ENCODE measurements around the gene ARFGAP3. TPM values are rescaled to one million over a fixed set of nuclear protein-coding genes. Genes with fewer than 3 reads are reported as not detected.
A peak's percentile ranks its signal among the peaks of the same experiment; 100 is the strongest.

The ARFGAP3 gene
- polyA plus RNA-seq, 2 of the 4 experiments (the other 2 are of a cell fraction): 19.1 to 39.0 TPM

- DNase-seq (ENCODE audit: low read depth in 1 of 2, low spot score in 1 of 2): no peak
- no peak overlapping the region for H3K4me2 ChIP-seq
- no peak for TF ChIP-seq MAFK (IDR thresholded peaks at IDR 0.05; ENCODE audit: partially characterized antibody)
- TF ChIP-seq HOXB5 (CRISPR knock-in tag; IDR thresholded peaks at IDR 0.05): no peak
- no peak for TF ChIP-seq NPAS2 (CRISPR knock-in tag; IDR thresholded peaks at IDR 0.05; ENCODE audit: borderline replicate concordance)
- H3K9me3 ChIP-seq: no peaks in the 10 kb centered on the region
- no peaks in the 10 kb centered on the region for H3K4me1 ChIP-seq
- H3K4me3 ChIP-seq: no peak overlapping the region
- no peak overlapping the region for H3K27ac ChIP-seq
- peak in 1 of 2 experiments; percentile 19; a peak in 1 of 6 replicates for ATAC-seq
- ChIA-PET CTCF (interaction anchor here (1.0 to 1.6 kb wide), 7 partner anchors 9 to 131 kb away, joined by 3 to 5 read pairs (median 3); no protein-coding TSS in a partner anchor), POLR2A (interaction anchor here (1.0 kb wide), 1 partner anchor 12 kb away, joined by 3 read pairs; no protein-coding TSS in a partner anchor)
- no peak for FAIRE-seq
- WGBS (ENCODE audit: missing lambda C conversion rate): 90% methylated on average over 14 of the region's 15 CpGs
These were observed 45.9 kb upstream of the ARFGAP3 start for GRCh38 chr22:42902875-42903510.

DNA sequence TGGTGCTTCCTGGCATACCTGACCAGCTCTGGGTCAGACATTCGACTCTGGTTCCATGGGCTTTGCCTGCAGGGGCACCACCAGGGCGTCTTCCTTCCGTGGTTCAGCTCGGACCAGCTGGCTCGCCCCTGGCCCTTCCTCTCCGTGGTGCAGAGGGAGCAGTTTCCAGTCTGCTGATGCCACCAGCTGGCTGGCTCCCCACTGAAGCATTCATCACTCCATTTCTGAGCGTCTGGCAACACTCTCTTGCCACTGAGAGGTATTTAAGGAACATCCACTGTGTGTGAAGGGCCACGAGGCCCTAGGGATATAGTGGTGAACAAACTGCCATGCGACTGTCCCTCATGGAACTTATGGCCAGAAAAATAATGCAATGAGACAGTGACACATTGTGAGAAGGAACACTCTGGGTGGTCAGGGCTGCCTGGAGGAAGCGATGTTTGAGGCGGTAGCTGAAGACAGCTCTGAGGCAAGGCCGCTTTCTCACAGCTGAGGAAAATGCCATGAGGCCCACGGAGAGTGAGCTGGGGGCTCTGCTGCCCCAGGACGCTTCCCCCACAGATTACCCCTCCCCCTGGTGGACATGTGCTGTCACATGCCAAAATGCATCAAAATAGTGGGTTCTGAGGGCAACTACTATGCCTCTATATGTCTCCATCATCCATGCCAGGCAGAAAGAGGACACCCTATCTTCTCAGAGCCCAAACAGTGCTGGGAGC, 44.9 kb upstream of the ARFGAP3 start:
- H3K9me3 ChIP-seq: no peaks in the 10 kb centered on the region
- WGBS (ENCODE audit: missing lambda C conversion rate): 88% methylated on average over 14 of the region's 14 CpGs
- no peak overlapping the region for H3K27ac ChIP-seq
- TF ChIP-seq CHD2 (IDR thresholded peaks at IDR 0.05; ENCODE audit: low read length, partially characterized antibody) (no peak), RAD21 (conservative IDR thresholded peaks at IDR 0.05 in 1 of 2, IDR thresholded peaks at IDR 0.05 in 1 of 2) (0 out of 5 replicates have a peak, but pooled peaks of 1 of the 2 experiments have one; percentile 15)
- FAIRE-seq (no peak), ATAC-seq (peak in 1 of 2 experiments; percentile 46; a peak in 2 of 6 replicates), DNase-seq (ENCODE audit: low read depth in 1 of 2, low spot score in 1 of 2) (no peak)
- POLR2A ChIA-PET: no interaction called here
- H3K4me1 ChIP-seq: no peaks in the 10 kb centered on the region
- H3K4me2 ChIP-seq: no peak overlapping the region
- no peak overlapping the region for H3K4me3 ChIP-seq
- CTCF ChIA-PET: interaction anchor here (0.6 to 4.1 kb wide), 16 partner anchors 8 to 183 kb away, joined by 3 to 16 read pairs (median 3); no protein-coding TSS in a partner anchor

DNA sequence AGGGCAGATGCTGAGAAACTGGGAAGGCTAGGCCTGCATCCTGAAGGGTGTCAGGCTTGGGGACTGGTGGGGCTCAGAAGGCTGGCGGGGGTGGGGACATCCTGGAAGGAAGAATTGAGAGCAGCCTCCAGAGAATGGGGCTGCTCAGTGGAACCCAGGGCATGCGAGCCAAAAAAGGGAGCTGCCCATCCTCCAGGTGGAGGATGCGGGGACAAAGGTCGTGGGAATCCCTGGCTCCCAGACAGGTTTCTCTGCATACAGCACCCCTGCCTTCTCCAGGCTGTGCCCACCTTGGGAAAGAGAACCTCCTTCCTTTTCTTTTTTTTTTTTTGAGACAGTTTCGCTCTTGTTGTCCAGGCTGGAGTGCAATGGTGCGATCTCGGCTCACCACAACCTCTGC, 40.9 kb upstream of the ARFGAP3 start:
- H3K27ac ChIP-seq: no peak overlapping the region
- ChIA-PET POLR2A (no interaction called here), CTCF (interaction anchor here (1.0 to 4.1 kb wide), 3 partner anchors 12 to 30 kb away, joined by 3 to 16 read pairs (median 6); no protein-coding TSS in a partner anchor)
- no peak overlapping the region for H3K4me3 ChIP-seq
- no peak overlapping the region for H3K4me2 ChIP-seq
- FAIRE-seq (no peak), ATAC-seq (no peak), DNase-seq (ENCODE audit: low read depth in 1 of 2, low spot score in 1 of 2) (no peak)
- TF ChIP-seq FOSB (CRISPR knock-in tag; IDR thresholded peaks at IDR 0.05) (no peak), HOXA7 (CRISPR knock-in tag; IDR thresholded peaks at IDR 0.05) (no peak), REST (IDR thresholded peaks at IDR 0.05) (no peak), KDM1A (IDR thresholded peaks at IDR 0.05; ENCODE audit: low read depth) (no peak), TP53 (CRISPR knock-in tag; IDR thresholded peaks at IDR 0.05) (no peak), HOXB5 (CRISPR knock-in tag; IDR thresholded peaks at IDR 0.05) (no peak), EP300 (IDR thresholded peaks at IDR 0.05) (no peak), HOXB13 (CRISPR knock-in tag; IDR thresholded peaks at IDR 0.05; ENCODE audit: low read depth) (no peak)
- TF ChIP-seq, protein P1, sequence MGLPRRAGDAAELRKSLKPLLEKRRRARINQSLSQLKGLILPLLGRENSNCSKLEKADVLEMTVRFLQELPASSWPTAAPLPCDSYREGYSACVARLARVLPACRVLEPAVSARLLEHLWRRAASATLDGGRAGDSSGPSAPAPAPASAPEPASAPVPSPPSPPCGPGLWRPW (IDR thresholded peaks at IDR 0.05): no peak
- H3K9me3 ChIP-seq: no peaks in the 10 kb centered on the region
- 94% methylated on average over 6 of the region's 7 CpGs for WGBS (ENCODE audit: missing lambda C conversion rate)
- H3K4me1 ChIP-seq: no peaks in the 10 kb centered on the region
